Neural cell (in vitro differentiated cells): ENCODE results near the gene RGS3. TPM values are rescaled to one million over a fixed set of nuclear protein-coding genes. Genes with fewer than 3 reads are reported as not detected.

Source experiments
- H2AFZ ChIP-seq: fragments of 200-600, 300-800 bp; sonication (generic), shearing (Covaris generic); 2 replicates; pipeline ENCODE4 v1.6.0; 2014; ENCODE audit warnings: low read depth, mild to moderate bottlenecking, antibody characterized with exemption, low read length, moderate library complexity
- H3F3A ChIP-seq: fragments of 200-600 bp; shearing (Covaris generic); 2 replicates; pipeline ENCODE4 v1.6.1; 2016; ENCODE audit warnings: mild to moderate bottlenecking, moderate library complexity, mixed read lengths, antibody characterized with exemption, low read length; ENCODE audit not compliant: insufficient read depth, poor library complexity, severe bottlenecking
- H3K27ac ChIP-seq: fragments of 200-600, 300-800 bp; sonication (generic), shearing (Covaris generic); 2 replicates; pipeline ENCODE4 v1.5.1; 2014; ENCODE audit warnings: mild to moderate bottlenecking, low read length, moderate library complexity
- H3K27me3 ChIP-seq: fragments of 300-800, 200-600 bp; sonication (generic), shearing (Covaris generic); 2 replicates; pipeline ENCODE4 v1.6.0; 2014; ENCODE audit warnings: mild to moderate bottlenecking, low read depth, low read length, moderate library complexity; ENCODE audit not compliant: insufficient read depth
- H3K36me3 ChIP-seq: fragments of 300-800, 200-600 bp; sonication (generic), shearing (Covaris generic); 2 replicates; pipeline ENCODE4 v1.5.1; 2014; ENCODE audit warnings: mild to moderate bottlenecking, antibody characterized with exemption, low read length, moderate library complexity; ENCODE audit not compliant: insufficient read depth
- H3K4me2 ChIP-seq: fragments of 300-800, 200-600 bp; sonication (generic), shearing (Covaris generic); 2 replicates; pipeline ENCODE4 v1.6.0; 2014; ENCODE audit warnings: mild to moderate bottlenecking, low read length
- H3K4me3 ChIP-seq: fragments of 300-800, 200-600 bp; sonication (generic), shearing (Covaris generic); 2 replicates; pipeline ENCODE4 v1.5.1; 2014; ENCODE audit warnings: mild to moderate bottlenecking, low read length, moderate library complexity
- H3K79me2 ChIP-seq: fragments of 200-600 bp; shearing (Covaris generic); replicated peaks from 2 replicates; pipeline ENCODE4 v1.6.0; 2014; ENCODE audit warnings: mild to moderate bottlenecking, low read length, moderate library complexity; ENCODE audit not compliant: insufficient read depth
- H3K9ac ChIP-seq: fragments of 300-800, 200-600 bp; sonication (generic), shearing (Covaris generic); 2 replicates; pipeline ENCODE4 v1.6.1; 2016; ENCODE audit warnings: mild to moderate bottlenecking, low read length, mixed read lengths
- H3K9me2 ChIP-seq: fragments of 200-600 bp; shearing (Covaris generic); 2 replicates; pipeline ENCODE4 v1.6.1; 2016; ENCODE audit warnings: mild to moderate bottlenecking, low read length, mixed read lengths; ENCODE audit not compliant: insufficient read depth
- H3K9me3 ChIP-seq: fragments of 200-600, 300-800 bp; sonication (generic), shearing (Covaris generic); 2 replicates; pipeline ENCODE4 v1.6.1; 2016; ENCODE audit warnings: mild to moderate bottlenecking, mixed run types, low read length, moderate library complexity, mixed read lengths
- H4K20me1 ChIP-seq: fragments of 200-600 bp; shearing (Covaris generic); 2 replicates; pipeline ENCODE4 v1.6.1; 2016; ENCODE audit warnings: mild to moderate bottlenecking, mixed run types; ENCODE audit not compliant: insufficient read depth
- EP300 ChIP-seq: fragments of 450-650 bp; conservative IDR thresholded peaks from 2 replicates; pipeline ENCODE4 v1.6.1; 2014; ENCODE audit warnings: antibody characterized with exemption, mild to moderate bottlenecking, moderate library complexity; ENCODE audit not compliant: poor library complexity, severe bottlenecking
- EZH2 ChIP-seq: fragments of 200-600, 300-800 bp; shearing (Covaris generic), sonication (generic); IDR thresholded peaks from 2 replicates; pipeline ENCODE4 v1.6.1; 2014; ENCODE audit warnings: antibody characterized with exemption, low read length, borderline replicate concordance, mild to moderate bottlenecking; ENCODE audit not compliant: insufficient read depth, poor library complexity, severe bottlenecking
- MXI1 ChIP-seq: fragments of 450-650 bp; conservative IDR thresholded peaks from 2 replicates; pipeline ENCODE4 v1.6.1; 2014; ENCODE audit warnings: antibody characterized with exemption, mild to moderate bottlenecking; ENCODE audit not compliant: poor library complexity, severe bottlenecking
- POLR2AphosphoS5 ChIP-seq: IDR thresholded peaks from 2 replicates; pipeline ENCODE4 v1.6.1; 2012
- RAD21 ChIP-seq: fragments of 450-650 bp; conservative IDR thresholded peaks from 2 replicates; pipeline ENCODE4 v1.6.1; 2014; ENCODE audit warnings: antibody characterized with exemption, mild to moderate bottlenecking, moderate library complexity
- REST ChIP-seq: IDR thresholded peaks from 2 replicates; pipeline ENCODE4 v1.6.1; 2012; ENCODE audit warnings: borderline replicate concordance
- SMC3 ChIP-seq: fragments of 450-650 bp; conservative IDR thresholded peaks from 2 replicates; pipeline ENCODE4 v1.6.1; 2014; ENCODE audit warnings: antibody characterized with exemption, mild to moderate bottlenecking, moderate library complexity; ENCODE audit not compliant: poor library complexity
- TAF1 ChIP-seq: IDR thresholded peaks from 2 replicates; pipeline ENCODE4 v1.6.1; 2012; ENCODE audit warnings: low read depth
- polyA plus RNA-seq: library from polyadenylated mRNA; depleted of rRNA; stranded (reverse); fragments of >200 nt; gene quantifications from 2 replicates; pipeline ENCODE4 v1.2.3, GENCODE V29; 2014
- TF ChIP-seq, protein P1 (sequence below): fragments of 450-650 bp; IDR thresholded peaks from 2 replicates; pipeline ENCODE4 v1.5.1; 2014; ENCODE audit warnings: antibody characterized with exemption, mild to moderate bottlenecking, moderate library complexity; ENCODE audit not compliant: poor library complexity, severe bottlenecking

Gene RGS3
- polyA plus RNA-seq, 1 donor from 2014 or later, result 25.3 TPM

DNA sequence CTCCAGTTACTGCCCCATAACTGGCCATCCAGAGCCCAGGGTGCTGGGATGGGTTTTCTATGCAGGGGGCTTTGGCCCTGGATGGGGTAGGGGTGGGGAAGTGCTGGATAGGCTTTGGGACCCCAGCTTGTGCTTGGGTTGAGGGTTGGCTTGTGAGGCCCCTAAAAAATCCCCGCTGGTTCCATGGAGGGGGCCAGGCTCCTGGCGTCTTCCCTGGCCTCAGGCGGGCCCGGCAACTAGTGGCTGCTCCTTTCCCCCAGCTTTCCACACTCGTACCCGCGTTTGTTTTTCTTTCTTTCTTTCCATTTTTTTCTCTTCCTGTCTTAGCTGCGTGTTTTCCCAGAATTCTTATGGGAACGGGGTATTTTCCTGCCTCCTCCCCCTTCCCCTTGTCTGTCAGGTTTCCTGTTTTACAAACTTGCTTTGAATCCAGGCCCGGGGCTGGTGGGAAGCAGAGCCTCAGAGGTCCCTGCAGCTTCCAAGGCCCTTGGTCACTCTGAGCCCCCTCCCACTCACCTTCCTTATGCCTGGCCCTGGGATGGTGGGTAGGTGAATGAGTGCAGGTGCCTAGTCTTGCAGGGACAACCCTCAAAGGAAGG, 40.2 kb downstream of the RGS3 start:
- Histone ChIP-seq H3K9me2 (no peaks in the 10 kb centered on the region), H3K27me3 (no peaks in the 10 kb centered on the region), H3K9me3 (no peaks in the 10 kb centered on the region), H2AFZ (no peak overlapping the region), H3K79me2 (no peaks in the 10 kb centered on the region), H3F3A (no peaks in the 10 kb centered on the region), H3K4me2 (no peak overlapping the region), H3K36me3 (no peaks in the 10 kb centered on the region), H3K4me3 (no peak overlapping the region), H3K9ac (no peak overlapping the region), H3K27ac (no peak overlapping the region), H4K20me1 (no peaks in the 10 kb centered on the region)
- TF ChIP-seq REST (no peak), EP300 (no peak), TAF1 (no peak), EZH2 (no peak), SMC3 (no peak), RAD21 (no peak), POLR2AphosphoS5 (no peak), MXI1 (no peak)
- TF ChIP-seq, protein P1, sequence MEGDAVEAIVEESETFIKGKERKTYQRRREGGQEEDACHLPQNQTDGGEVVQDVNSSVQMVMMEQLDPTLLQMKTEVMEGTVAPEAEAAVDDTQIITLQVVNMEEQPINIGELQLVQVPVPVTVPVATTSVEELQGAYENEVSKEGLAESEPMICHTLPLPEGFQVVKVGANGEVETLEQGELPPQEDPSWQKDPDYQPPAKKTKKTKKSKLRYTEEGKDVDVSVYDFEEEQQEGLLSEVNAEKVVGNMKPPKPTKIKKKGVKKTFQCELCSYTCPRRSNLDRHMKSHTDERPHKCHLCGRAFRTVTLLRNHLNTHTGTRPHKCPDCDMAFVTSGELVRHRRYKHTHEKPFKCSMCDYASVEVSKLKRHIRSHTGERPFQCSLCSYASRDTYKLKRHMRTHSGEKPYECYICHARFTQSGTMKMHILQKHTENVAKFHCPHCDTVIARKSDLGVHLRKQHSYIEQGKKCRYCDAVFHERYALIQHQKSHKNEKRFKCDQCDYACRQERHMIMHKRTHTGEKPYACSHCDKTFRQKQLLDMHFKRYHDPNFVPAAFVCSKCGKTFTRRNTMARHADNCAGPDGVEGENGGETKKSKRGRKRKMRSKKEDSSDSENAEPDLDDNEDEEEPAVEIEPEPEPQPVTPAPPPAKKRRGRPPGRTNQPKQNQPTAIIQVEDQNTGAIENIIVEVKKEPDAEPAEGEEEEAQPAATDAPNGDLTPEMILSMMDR, result no peak

- no peaks in the 10 kb centered on the region for H4K20me1 ChIP-seq
- H3K9me3 ChIP-seq, result no peaks in the 10 kb centered on the region
- H3K9ac ChIP-seq, result no peak overlapping the region
- H3K4me3 ChIP-seq, result no peak overlapping the region
- no peak overlapping the region for H2AFZ ChIP-seq
- no peaks in the 10 kb centered on the region for H3K36me3 ChIP-seq
- H3K27ac ChIP-seq, result no peak overlapping the region
- TF ChIP-seq POLR2AphosphoS5 (no peak), RAD21 (no peak), SMC3 (no peak), REST (no peak)
- TF ChIP-seq, protein P1, result no peak
- H3K9me2 ChIP-seq, result no peaks in the 10 kb centered on the region
- no peaks in the 10 kb centered on the region for H3F3A ChIP-seq
- no peaks in the 10 kb centered on the region for H3K27me3 ChIP-seq
- H3K79me2 ChIP-seq, result no peaks in the 10 kb centered on the region
- no peak overlapping the region for H3K4me2 ChIP-seq
These were observed 41.4 kb downstream of the RGS3 start for GRCh38 chr9:113504725-113505590.
